HG03558 (cell line): ENCODE results near the gene ZBED4.

Source experiments
- ATAC-seq: cut with Tn5 transposase; IDR thresholded peaks from one replicate; pipeline ENCODE4 v1.9.1; 2021; ENCODE audit warnings: moderate number of reproducible peaks; ENCODE audit not compliant: unreplicated experiment; ENCODE audit errors: extremely low read depth

ZBED4 gene

DNA sequence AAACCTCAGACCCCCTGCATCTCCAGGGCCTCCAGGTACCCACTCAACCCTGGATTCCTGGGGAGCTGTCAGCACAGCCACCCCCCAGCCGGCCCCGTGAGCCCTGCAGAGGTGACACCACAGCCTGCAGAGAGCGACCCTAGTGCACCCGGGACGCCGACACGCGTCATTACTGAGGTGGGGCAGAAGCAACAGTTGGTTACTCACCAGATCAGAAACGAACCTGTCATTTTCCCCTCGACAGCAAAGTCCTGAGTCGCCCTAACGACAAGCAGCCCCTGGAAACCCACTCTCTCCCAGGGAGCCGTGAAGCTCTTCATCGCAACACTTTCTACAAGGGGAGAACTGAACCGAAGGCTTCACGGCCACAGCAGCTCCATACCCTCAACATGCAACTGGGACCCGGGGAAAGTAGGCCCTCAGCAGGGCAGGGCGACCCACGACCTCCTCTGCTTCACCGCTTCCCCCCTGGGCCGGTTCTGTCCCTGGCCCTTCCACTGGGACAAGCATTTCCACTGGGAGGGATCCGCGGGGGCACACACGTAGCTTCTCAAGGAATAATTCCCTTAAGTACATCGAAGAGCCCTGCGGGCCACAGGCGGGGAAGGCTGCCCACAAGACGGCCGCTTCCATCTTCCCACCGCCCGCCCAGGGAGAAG is 27.6 kb upstream of the ZBED4 start:
- ATAC-seq: no peak

GRCh38 chr22:49826603-49827270 is 26.9 kb upstream of the ZBED4 start:
- no peak for ATAC-seq

DNA sequence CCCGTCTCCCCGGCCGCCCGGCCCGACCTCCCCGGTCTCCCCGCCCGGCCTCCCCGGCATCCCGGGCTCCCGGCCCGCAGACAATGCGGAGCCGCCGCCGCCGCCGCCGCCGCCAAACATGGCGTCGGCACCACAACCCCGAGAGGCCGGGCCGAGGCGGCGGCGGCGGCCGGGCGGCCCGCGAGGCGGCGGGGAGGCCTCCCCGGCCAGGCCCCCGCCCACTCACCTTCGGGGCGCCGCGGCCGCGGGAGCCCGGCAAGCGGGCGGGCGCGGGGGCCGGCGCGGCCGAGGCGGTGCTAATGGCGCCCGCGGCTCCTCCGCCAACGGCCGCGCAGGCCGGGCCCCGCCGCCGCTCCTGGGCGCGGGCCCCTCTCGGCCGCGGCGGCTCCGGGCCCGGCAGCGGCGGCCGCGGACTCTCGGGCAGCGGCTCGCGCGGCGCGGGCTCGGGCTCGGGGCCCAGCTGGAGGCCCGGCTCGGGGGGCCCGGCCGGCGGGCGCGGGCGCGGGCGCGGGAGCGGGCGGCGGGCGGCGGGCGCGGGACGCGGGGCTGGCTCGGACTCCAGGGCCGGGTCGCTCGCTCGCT is 26.3 kb upstream of the ZBED4 start:
- ATAC-seq: no peak

DNA sequence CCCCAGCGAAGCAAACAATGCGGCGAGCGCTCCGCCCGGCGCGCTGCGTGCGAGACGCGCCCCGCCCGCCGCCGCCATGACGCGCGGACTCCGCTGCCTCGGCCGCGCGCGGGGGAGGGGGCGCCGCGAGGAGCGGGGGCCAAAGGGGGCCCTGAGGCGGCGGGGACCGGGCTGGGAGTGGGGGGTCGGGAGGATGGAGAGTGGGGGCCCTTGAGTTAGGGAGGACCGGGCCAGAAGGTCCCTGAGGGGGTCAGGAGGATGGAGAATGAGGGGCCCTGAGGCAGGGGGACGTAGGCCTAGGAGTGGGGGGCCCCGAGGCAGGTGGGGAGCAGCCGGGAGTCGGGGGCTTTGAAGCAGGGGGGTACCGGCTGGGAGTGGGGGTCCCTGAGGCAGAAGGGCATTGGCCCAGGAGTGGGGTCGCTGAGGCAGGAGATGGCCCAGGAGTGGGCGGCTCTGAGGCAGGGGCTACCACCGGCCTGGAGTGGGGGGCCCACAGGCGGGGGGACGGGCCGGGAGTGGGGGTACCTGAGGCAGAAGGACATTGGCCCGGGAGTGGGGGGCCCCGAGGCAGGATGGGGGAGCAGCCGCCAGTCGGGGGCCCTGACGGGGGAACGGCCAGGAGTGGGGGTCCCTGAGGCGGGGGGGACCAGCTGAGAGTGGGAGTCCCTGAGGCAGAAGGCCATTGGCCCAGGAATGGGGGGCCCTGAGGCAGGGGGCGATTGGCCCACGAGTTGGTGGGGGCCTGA is 25.6 kb upstream of the ZBED4 start, which contains the start of gene BRD1:
Gene BRD1, minus strand, starts transcription at position 21 of the 746 bp plus-strand sequence. CDS start 3,556 bp downstream, outside the sequence.
- ATAC-seq: no peak

DNA sequence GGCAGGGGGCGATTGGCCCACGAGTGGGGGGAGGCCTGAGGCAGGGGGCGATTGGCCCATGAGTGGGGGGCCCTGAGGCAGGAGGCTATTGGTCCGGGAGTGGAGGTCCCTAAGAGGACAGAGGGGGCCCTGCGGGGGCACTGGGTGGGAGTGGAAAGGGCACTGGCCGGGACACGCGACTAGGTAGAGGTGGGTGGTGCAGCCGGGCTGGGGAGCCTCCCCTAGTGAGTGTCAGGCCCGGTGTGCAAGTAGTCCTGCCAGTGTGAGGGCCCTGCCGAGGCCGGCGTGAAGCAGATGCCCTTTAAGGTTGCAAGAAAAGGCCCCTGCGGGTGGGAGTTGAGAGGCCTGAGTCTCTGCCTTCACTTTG is 25.1 kb upstream of the ZBED4 start:
- no peak for ATAC-seq

DNA sequence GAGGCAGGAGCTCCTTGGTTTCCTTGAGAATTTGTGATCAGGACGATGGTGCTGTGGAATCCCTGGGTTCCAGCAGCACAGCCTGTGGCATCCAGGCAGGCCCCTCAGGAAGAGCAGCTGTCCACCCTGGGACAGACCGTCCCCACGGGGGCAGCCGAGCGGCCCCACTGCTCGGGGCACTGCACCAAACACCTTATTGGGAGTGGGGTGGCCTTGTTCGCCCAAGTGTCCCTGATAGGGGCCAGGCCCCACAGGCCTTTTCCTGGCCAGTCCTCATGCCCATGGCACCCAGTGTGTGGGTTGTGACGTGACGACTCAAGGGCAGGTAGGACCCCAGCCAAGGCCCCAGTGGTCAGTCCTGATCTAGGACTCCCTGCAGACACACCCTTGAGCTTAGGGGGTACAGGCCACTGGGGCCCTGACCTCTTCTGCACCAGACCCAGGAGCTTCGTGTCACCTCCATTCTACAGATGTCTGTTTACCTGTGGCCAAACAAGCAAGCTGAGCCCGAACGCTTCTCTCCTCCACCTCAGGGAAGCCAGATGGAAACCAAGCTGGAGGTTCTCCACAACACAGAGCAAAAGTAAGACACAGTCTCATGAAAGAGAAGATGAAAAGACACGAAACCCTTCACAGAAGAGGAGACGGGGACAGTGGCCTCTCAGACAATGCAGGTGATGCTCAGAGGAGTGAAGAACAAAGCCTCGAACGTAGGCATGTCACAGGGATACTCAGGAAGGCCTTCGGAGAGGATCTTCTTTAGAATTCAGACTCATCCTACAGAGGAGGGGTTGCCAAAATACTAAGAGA is 24.4 kb upstream of the ZBED4 start:
- ATAC-seq: no peak

DNA sequence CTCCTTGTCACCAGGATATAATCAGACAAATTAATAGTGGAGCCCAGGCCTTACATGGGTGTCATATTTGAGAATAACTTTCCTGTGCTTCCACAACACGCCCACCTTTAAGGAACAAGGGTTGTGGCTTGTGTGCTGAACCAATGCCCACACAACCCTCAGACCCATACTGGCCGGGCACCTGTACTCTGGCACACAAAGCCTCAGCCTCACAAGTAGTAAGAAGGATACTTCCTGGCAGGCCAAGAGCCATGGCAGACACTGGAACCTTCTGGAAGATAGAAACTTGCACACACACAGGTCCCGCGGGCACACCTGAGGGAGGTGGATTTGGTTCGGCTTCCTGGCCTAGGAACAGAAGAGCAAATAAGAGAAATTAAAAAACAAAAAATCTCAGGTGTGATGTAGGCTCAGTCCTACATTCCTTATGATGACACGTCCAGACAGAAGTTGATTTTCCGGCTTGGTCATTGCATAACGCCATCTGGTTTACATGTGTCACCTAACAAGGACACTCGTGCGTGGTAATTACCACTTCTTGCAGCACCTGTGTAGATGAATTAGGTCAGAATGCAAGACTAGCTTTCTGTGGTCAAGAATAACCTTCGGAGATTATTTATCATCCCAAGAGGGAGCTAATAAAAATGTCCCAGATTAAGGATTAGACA is 20.2 kb upstream of the ZBED4 start:
- no peak for ATAC-seq

- ATAC-seq: no peak
Observed at GRCh38 chr22:49838771-49839717, 14.6 kb upstream of the ZBED4 start.

GRCh38 chr22:49845241-49845640 is 8.4 kb upstream of the ZBED4 start:
- no peak for ATAC-seq

DNA sequence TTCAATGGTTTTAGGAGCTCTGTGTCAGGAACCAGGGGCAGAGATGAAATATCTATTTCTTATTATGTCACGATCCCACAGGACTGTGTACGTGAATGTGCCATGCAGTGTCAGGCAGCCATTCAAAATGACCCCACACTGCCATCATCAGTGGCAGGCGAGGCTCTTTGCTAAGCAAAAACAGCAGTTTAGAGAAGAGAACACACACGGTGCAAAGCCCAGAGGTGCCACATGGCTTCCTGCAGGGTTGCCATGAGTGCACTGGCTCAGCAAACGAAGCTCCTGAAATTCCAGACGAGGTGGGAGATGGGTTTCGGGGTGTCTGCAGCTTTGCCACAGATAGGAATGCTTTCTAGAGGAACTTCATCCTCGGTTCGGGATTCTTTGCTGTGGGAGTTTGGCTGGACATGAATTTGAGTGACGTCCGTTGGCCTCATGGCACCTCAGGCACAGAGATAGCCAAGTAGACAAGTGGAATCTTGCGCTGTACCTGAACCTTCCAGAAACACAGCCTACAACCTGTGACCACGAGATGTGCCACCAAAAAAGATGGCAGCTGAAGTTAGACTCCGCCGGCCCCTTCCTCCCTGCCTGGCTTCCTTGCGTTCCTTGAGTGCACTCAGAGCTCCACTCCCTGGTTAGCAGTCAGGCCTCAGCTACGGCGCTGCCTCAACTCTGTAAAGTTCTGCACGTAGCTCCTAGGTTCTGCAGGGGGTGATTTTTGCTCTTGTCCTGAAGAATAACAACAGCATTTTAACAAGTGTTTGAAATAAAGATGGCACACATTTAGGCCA is 7.8 kb upstream of the ZBED4 start:
- no peak for ATAC-seq

DNA sequence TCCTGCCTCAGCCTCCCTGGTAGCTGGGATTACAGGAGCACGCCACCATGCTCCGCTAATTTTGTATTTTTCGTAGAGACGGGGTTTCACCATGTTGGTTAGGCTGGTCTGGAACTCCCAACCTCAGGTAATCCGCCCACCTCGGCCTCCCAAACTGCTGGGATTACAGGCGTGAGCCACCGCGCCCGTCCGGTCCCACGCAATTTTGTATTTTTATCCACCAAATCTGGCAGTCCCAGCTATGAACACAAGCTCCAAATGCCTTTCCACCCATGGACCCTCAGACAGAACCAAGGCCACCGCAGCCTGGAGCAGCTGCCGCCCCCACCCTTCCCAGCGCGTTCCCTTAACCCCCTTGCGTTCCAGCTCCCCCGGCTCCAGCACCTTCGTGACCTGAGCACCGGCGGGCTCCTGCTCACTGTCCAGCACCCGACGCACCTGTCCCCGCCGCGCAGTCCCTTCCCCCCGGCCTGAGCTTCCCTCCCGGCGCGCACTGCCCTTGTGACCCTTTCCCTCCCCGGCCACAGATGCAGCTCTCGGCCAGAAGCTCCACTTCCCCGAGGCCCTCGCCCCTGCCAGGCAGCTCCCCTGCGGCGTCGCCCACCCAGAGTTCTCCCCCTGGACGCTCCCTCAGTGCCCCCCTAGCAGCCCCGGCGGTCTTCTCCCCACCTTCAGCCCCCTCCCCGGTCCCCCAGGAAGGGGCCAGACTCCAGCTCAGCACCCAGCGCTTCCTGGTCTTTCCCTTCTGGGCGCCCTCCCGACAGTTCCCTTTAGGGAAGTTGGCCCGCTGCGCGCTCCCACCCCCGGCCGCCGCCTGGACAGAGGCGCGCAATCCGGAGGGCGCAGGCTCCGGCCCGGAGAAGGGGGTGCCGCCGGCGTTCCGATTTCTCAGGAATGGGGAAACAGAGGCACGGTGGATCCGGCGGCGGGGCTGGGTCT is 5.6 kb upstream of the ZBED4 start:
- no peak for ATAC-seq

GRCh38 chr22:49848690-49849160 is 4.9 kb upstream of the ZBED4 start:
- no peak for ATAC-seq

DNA sequence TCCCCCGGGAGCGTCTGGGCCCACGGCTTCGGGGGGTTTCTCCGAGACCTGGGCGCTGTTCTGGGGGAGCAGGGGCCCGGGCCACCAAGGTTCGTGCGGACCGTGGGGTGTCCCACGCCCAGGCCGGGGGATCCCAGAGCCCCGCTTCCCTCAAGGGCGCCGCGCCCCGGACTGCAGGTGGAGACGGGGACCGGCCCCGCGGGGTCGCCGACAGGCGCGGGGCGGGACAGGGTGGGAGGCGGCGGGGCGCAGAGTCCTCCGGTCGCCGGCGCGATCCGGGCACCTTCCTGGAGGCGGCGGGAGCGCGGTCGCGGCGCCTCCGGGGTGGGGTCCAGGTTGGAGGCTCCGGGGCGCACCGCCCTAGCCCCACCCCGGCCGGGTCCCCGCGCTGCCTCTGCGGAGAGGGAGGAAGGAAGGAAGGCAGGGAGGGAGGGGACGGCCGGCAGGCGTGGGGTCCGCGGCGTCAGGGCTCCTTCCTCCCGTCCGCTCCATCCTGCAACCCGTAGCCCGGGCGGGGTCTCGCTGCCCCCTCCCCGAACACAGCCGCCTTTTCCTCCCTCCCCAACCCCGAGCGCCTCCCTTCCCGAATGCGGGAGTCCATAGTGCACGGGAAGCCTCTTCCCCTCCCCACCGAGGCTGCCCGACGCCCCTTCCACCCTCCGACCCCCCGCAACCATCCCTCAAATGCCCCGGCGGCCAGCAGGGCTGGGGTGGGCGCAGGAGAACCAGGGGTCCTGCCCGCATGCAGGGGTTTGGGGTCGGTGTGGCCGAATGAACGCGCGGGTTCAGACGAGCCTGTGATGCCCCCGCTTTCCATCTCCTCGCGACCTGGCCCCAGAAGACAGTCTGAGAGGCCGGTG is 4.3 kb upstream of the ZBED4 start:
- no peak for ATAC-seq

GRCh38 chr22:49850021-49850911 is 3.4 kb upstream of the ZBED4 start:
- ATAC-seq: no peak
